HG02938 (cell line): ENCODE results near the gene SOX8.
"Not testable (repeated sequence)": the region's sequence is repeated elsewhere in the genome, so short reads cannot be mapped to it uniquely, and the experiment has no call there.

Source experiments
- ATAC-seq: cut with Tn5 transposase; IDR thresholded peaks from one replicate; pipeline ENCODE4 v1.9.1; 2021; ENCODE audit warnings: mild to moderate bottlenecking, moderate library complexity; ENCODE audit not compliant: unreplicated experiment

Gene SOX8

GRCh38 chr16:953818-954217, 27.8 kb upstream of the SOX8 start:
- ATAC-seq, result not testable (repeated sequence)

GRCh38 chr16:955766-956165, 25.8 kb upstream of the SOX8 start:
- not testable (repeated sequence) for ATAC-seq

DNA sequence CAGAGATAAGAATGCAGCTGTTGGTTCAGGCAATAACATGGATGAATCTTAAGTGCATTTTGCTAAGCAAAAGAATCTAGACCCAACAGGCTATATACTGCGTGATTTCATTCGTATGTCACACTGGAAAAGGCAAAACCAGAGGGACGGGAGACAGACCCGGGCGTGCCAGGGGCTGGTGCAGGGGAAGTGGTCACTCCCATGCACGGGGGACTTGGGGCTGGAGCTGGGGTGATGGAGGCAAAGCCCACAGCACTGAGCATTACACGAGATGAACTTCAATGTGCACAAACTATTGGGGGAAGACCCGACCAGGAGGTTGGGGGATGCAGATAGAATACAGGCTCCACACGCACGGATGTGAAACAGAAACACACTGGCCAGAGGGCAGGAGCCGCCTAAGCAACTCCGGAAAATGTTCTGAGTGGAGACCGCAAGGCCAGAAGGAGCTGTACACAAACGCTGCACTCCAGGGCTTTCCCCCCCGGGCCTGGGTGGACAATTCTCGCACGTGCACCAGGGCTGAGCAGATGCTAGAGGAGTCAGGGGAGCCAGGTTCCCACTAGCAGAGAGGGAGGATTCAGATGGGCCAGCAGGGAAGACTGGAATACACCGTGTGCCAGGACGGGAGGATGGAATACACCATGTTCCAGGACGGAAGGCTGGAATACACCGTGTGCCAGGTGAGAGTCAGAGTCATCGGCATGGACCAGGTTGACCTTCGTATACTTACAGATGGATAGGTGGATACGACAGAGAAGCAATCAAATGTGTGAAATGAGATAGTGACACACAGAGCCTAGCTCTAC, 22.1 kb upstream of the SOX8 start:
- no peak for ATAC-seq

- ATAC-seq, result no peak
Observed at GRCh38 chr16:962366-962765, 19.2 kb upstream of the SOX8 start.

- ATAC-seq, result no peak
Observed at GRCh38 chr16:962901-963814, 18.4 kb upstream of the SOX8 start.

- no peak for ATAC-seq
Observed at GRCh38 chr16:963913-964312, 17.7 kb upstream of the SOX8 start.

GRCh38 chr16:964356-965035, 17.1 kb upstream of the SOX8 start:
- no peak for ATAC-seq

- ATAC-seq, result no peak
Observed at GRCh38 chr16:965036-965395, 16.6 kb upstream of the SOX8 start.

DNA sequence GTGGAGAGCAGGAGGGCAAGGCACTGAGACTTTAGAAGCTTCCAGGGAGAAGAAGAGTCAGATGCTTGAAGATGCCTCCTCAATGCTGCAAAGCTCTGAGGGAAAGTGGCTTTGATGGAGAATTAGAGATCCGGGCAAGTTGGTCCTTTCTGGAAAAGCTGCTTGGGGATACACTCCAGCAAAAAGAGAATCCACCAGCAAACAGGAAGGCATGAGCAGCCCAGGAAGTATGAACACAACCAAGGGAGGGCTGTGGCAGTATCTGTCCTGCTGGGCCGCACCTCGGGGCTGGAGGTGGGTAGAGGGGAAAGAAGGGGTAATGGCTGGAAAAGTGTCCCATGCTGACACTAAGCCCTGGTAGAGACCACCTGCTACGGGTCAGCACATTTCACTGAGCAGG, 16.1 kb upstream of the SOX8 start:
- no peak for ATAC-seq

GRCh38 chr16:966035-966434, 15.5 kb upstream of the SOX8 start:
- ATAC-seq, result no peak

DNA sequence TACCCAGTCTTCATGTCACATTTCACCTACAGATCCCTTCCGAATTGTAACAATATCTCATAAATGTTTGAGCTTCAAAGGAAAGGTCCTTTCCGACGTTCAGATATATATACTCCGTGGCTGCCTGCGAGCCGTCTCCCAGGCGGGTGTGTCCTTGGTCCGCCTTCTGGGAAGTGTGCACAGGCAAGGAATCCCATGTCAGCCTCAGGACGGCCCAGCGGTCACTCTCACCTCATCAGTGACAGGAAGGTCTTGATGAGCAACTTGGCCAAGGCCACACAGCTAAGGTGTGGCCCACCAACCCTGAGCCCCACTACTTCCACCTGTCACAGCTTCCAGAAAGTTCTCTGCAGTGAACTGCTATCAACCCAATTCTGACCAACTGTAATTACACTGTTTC, 15.1 kb upstream of the SOX8 start:
- no peak for ATAC-seq

DNA sequence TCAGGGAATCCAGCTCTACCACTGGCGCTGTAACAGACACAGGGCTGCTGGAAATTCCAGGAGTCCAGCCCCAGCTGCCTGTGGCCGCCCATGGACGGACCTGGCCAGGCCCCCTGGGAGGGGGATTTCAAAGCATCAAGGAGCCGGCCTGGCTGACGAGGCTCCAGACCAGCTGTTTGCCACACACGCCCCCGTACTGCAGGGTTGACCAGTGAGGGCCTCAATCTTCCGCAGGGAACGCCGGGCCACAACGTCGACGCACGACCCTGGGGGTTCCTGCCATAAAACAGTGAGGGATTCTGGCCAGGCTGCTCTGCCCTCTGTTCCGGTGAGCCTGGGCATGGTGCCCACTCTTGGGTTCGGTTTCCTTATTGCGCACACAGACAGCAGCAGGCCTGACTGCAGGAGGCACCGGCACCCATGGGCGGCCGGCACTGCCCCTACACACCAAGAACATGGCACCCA, 14.5 kb upstream of the SOX8 start:
- ATAC-seq, result no peak

GRCh38 chr16:967546-968295, 13.8 kb upstream of the SOX8 start:
- ATAC-seq, result no peak

DNA sequence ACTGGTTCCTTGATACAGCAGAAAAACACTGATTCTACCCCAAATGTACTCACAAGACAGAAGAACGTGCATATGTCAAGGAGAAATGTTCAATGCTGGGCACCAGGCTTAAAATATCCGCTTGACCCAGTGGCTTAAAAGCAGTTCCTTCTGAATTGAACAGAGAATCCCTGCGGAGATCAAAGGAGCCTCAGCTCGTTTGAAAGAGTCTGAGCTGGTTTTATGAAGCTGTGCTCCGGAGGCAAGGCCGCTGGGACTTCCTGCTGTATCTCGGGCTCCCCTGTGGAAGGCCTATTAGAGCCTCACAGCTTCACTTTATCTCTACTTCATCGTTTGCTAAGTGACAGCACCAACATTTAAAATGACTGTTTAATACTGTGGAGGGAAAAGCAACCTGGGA, 12.9 kb upstream of the SOX8 start:
- ATAC-seq, result no peak

DNA sequence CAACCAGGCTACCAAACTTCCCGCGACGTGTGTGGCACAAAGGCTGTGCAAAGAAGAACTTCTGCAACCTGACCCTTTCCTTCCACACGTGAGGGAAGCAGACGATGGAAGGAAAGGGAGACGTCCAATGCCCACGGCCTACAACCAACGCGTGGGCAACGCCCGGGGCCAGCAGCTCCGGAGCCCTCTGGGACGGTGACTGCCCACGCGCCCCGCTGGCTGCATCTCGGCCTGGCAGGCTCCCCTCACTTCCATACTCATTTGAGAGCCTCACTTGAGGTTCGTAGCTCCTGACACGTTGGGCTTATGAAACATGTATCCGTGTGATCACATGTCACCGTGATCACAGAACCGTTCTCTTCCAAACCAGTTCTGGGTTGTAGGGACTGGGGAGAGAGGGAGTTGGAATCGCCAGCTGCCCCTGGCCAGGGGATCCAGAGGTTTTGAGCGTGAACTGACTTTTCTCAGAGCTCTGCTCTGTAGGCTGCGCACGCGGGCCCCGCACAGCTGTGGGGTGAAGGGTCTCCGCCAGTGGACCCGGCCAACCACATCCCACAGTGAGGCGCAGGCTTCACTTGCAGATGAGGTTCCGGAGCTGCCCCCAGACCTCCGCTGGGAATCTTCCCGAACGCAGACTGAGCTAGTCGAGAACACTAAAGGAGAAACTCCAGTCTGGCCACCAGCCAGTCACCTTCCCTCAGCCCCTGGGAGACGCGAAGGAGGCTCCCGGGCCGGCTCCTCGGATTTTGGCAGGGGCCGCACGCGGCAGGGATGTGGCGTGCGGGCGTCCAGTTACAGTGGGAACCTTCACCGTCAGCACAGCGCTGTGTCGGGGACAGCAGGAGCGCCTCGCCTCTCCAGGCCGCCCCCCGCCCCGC, 11.8 kb upstream of the SOX8 start:
- ATAC-seq, result no peak

DNA sequence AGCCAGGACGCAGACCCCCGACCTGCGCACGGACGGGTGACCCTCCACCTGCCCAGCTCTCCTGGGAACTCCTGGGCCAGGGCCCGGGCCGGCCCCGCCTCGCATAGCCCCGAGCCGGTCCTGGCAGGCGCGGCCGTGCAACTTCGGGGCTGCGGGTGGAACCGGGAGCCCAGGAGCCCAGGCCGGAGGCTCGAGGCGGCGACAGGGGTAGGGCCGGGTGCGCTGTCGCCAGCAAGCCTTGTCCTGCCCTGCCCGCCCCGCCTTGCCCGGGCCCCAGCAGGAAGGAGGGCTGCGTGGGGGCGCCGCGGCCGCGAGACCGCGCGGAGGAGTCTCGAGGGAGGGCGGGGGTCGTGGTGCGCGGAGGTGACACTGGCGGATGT, 11.2 kb upstream of the SOX8 start:
- ATAC-seq, result peak; percentile 40

GRCh38 chr16:970766-971581, 10.6 kb upstream of the SOX8 start, which contains the start of gene LMF1:
Gene LMF1 (minus strand): TSS chr16:970984. CDS start chr16:970980, 4 bp downstream.
- peak; percentile 71 for ATAC-seq

GRCh38 chr16:971582-971905, 10.0 kb upstream of the SOX8 start:
- ATAC-seq, result no peak

- no peak for ATAC-seq
Observed at GRCh38 chr16:971981-972315, 9.6 kb upstream of the SOX8 start.
